GM21360 (cell line): ENCODE measurements around the gene LEPR.

Experiments used
- ATAC-seq: cut with Tn5 transposase; IDR thresholded peaks from one replicate; pipeline ENCODE4 v1.9.1; 2021; ENCODE audit warnings: mild to moderate bottlenecking, moderate library complexity; ENCODE audit not compliant: unreplicated experiment

The LEPR gene

GRCh38 chr1:65409314-65409713 is 11.2 kb upstream of the LEPR start:
- no peak for ATAC-seq

- no peak for ATAC-seq
These were observed 10.6 kb upstream of the LEPR start for GRCh38 chr1:65409816-65410326.

GRCh38 chr1:65412256-65412983 is 8.0 kb upstream of the LEPR start:
- ATAC-seq: no peak

- no peak for ATAC-seq
These were observed 7.5 kb upstream of the LEPR start for GRCh38 chr1:65412984-65413375.

- ATAC-seq: no peak
These were observed 5.9 kb upstream of the LEPR start for GRCh38 chr1:65414538-65414937.

GRCh38 chr1:65416767-65417166 is 3.7 kb upstream of the LEPR start:
- ATAC-seq: no peak

GRCh38 chr1:65417729-65418128 is 2.7 kb upstream of the LEPR start:
- ATAC-seq: no peak

GRCh38 chr1:65418522-65419185 is 1.8 kb upstream of the LEPR start:
- no peak for ATAC-seq

GRCh38 chr1:65419681-65420589 is 533 bp upstream of the LEPR start:
- ATAC-seq: peak; percentile 94

GRCh38 chr1:65421351-65422025 is 1.0 kb downstream of the LEPR start:
- ATAC-seq: no peak

- ATAC-seq: no peak
These were observed 2.1 kb downstream of the LEPR start for GRCh38 chr1:65422241-65423203.

GRCh38 chr1:65423884-65424572 is 3.6 kb downstream of the LEPR start:
- ATAC-seq: no peak

- no peak for ATAC-seq
These were observed 4.1 kb downstream of the LEPR start for GRCh38 chr1:65424573-65424889.

GRCh38 chr1:65425006-65425405 is 4.5 kb downstream of the LEPR start:
- no peak for ATAC-seq

- no peak for ATAC-seq
These were observed 5.2 kb downstream of the LEPR start for GRCh38 chr1:65425697-65426096.

- no peak for ATAC-seq
These were observed 8.6 kb downstream of the LEPR start for GRCh38 chr1:65429078-65429477.

- ATAC-seq: no peak
These were observed 9.3 kb downstream of the LEPR start for GRCh38 chr1:65429806-65430205.

GRCh38 chr1:65431111-65431705 is 10.7 kb downstream of the LEPR start:
- ATAC-seq: no peak

- no peak for ATAC-seq
These were observed 12.4 kb downstream of the LEPR start for GRCh38 chr1:65432918-65433317.
